Measurements from ENCODE around the gene PLA2G4E.

The PLA2G4E gene

GRCh38 chr15:41955807-41956525 lies 64.9 kb downstream of the PLA2G4E start:
- DNase-seq (ENCODE audit: low read depth in 2 of 2), result no peak

- no peak for DNase-seq (ENCODE audit: low read depth in 2 of 2)
These were observed 65.7 kb downstream of the PLA2G4E start for GRCh38 chr15:41955100-41955499.

- DNase-seq (ENCODE audit: low read depth in 2 of 2), result no peak
These were observed 66.8 kb downstream of the PLA2G4E start for GRCh38 chr15:41954036-41954435.

- DNase-seq (ENCODE audit: low read depth in 2 of 2), result no peak
These were observed 68.8 kb downstream of the PLA2G4E start for GRCh38 chr15:41952013-41952563.

GRCh38 chr15:41951571-41951970 lies 69.3 kb downstream of the PLA2G4E start:
- DNase-seq (ENCODE audit: low read depth in 2 of 2), result no peak

GRCh38 chr15:41950489-41950888 lies 70.4 kb downstream of the PLA2G4E start:
- no peak for DNase-seq (ENCODE audit: low read depth in 2 of 2)

- DNase-seq (ENCODE audit: low read depth in 2 of 2), result no peak
These were observed 70.7 kb downstream of the PLA2G4E start for GRCh38 chr15:41950127-41950483.

- no peak for DNase-seq (ENCODE audit: low read depth in 2 of 2)
These were observed 71.3 kb downstream of the PLA2G4E start for GRCh38 chr15:41949401-41950126.

- DNase-seq (ENCODE audit: low read depth in 2 of 2), result no peak
These were observed 72.4 kb downstream of the PLA2G4E start for GRCh38 chr15:41948490-41948889.

- DNase-seq (ENCODE audit: low read depth in 2 of 2), result no peak
These were observed 73.9 kb downstream of the PLA2G4E start for GRCh38 chr15:41946970-41947369.

GRCh38 chr15:41945731-41946130 lies 75.1 kb downstream of the PLA2G4E start:
- DNase-seq (ENCODE audit: low read depth in 2 of 2), result no peak

- DNase-seq (ENCODE audit: low read depth in 2 of 2), result no peak
These were observed 75.6 kb downstream of the PLA2G4E start for GRCh38 chr15:41945221-41945620.

- DNase-seq (ENCODE audit: low read depth in 2 of 2), result no peak
These were observed 76.4 kb downstream of the PLA2G4E start for GRCh38 chr15:41944313-41944940.

GRCh38 chr15:41943543-41944312 lies 77.1 kb downstream of the PLA2G4E start:
- DNase-seq (ENCODE audit: low read depth in 2 of 2), result no peak

GRCh38 chr15:41942886-41943285 lies 78.0 kb downstream of the PLA2G4E start:
- no peak for DNase-seq (ENCODE audit: low read depth in 2 of 2)

- no peak for DNase-seq (ENCODE audit: low read depth in 2 of 2)
These were observed 79.0 kb downstream of the PLA2G4E start for GRCh38 chr15:41941644-41942415.

GRCh38 chr15:41940441-41940857 lies 80.4 kb downstream of the PLA2G4E start:
- peak in 1 of 2 experiments; percentile 49 for DNase-seq (ENCODE audit: low read depth in 2 of 2)

- no peak for DNase-seq (ENCODE audit: low read depth in 2 of 2)
These were observed 80.9 kb downstream of the PLA2G4E start for GRCh38 chr15:41939986-41940385.

- no peak for DNase-seq (ENCODE audit: low read depth in 2 of 2)
These were observed 83.3 kb downstream of the PLA2G4E start for GRCh38 chr15:41937568-41937923.

GRCh38 chr15:41936649-41937567 lies 83.9 kb downstream of the PLA2G4E start:
- DNase-seq (ENCODE audit: low read depth in 2 of 2), result peak; percentile 60 to 70
